GM21619 (cell line): Measurements from ENCODE around the gene RPL10A.

Source experiments
- ATAC-seq: cut with Tn5 transposase; IDR thresholded peaks from one replicate; pipeline ENCODE4 v1.9.1; 2021; ENCODE audit not compliant: unreplicated experiment

The RPL10A gene

GRCh38 chr6:35448191-35448590 is 20.0 kb upstream of the RPL10A start:
- ATAC-seq, result no peak

- ATAC-seq, result no peak
These were observed 18.8 kb upstream of the RPL10A start for GRCh38 chr6:35449287-35449881.

GRCh38 chr6:35451354-35452182 is 16.6 kb upstream of the RPL10A start:
- no peak for ATAC-seq

GRCh38 chr6:35452183-35453090 is 15.8 kb upstream of the RPL10A start, which contains the start of gene FANCE:
Gene FANCE (plus strand): TSS chr6:35452338. CDS start chr6:35452546, 208 bp downstream.
- ATAC-seq, result peak; percentile 87

- no peak for ATAC-seq
These were observed 15.0 kb upstream of the RPL10A start for GRCh38 chr6:35453236-35453635.

GRCh38 chr6:35454391-35455110 is 13.7 kb upstream of the RPL10A start:
- no peak for ATAC-seq

- no peak for ATAC-seq
These were observed 10.3 kb upstream of the RPL10A start for GRCh38 chr6:35457907-35458306.

GRCh38 chr6:35461270-35461669 is 6.9 kb upstream of the RPL10A start:
- no peak for ATAC-seq

GRCh38 chr6:35463292-35463691 is 4.9 kb upstream of the RPL10A start:
- no peak for ATAC-seq

GRCh38 chr6:35465646-35466045 is 2.6 kb upstream of the RPL10A start:
- ATAC-seq, result no peak

- peak; percentile 9 for ATAC-seq
These were observed 964 bp downstream of the RPL10A start for GRCh38 chr6:35468980-35469750.

GRCh38 chr6:35469751-35470662 is 1.8 kb downstream of the RPL10A start:
- ATAC-seq, result no peak

GRCh38 chr6:35470663-35471120 is 2.5 kb downstream of the RPL10A start:
- ATAC-seq, result no peak

GRCh38 chr6:35471836-35472345 is 3.7 kb downstream of the RPL10A start:
- no peak for ATAC-seq

- no peak for ATAC-seq
These were observed 5.1 kb downstream of the RPL10A start for GRCh38 chr6:35473075-35473849.

- ATAC-seq, result no peak
These were observed 5.6 kb downstream of the RPL10A start for GRCh38 chr6:35473850-35474130.

- ATAC-seq, result no peak
These were observed 6.1 kb downstream of the RPL10A start for GRCh38 chr6:35474131-35474941.
